WTC11 (cell line): Measurements from ENCODE around the gene TUBE1. TPM values are rescaled to one million over a fixed set of nuclear protein-coding genes. Genes with fewer than 3 reads are reported as not detected.

Source experiments
- ATAC-seq: fragments of 200-7000 bp; cut with Tn5 transposase; 2 replicates; pipeline ENCODE4 v1.10.0; 2021; ENCODE audit warnings: mild to moderate bottlenecking, moderate library complexity
- CTCF ChIA-PET: fragments of 300-600 bp; sonication (Branson Sonifier 250); formaldehyde crosslinking; loops from one replicate; lab custom pipeline; 2021; ENCODE audit warnings: antibody characterized with exemption; lab: Charles Lee
- POLR2A ChIA-PET: fragments of 350-600 bp; sonication (Branson Sonifier 250); formaldehyde crosslinking; loops from one replicate; lab custom pipeline; 2021; ENCODE audit warnings: antibody characterized with exemption; lab: Charles Lee
- DNase-seq: peaks from one replicate; pipeline ENCODE4 v3.0.0; 2021; ENCODE audit warnings: low spot score
- H3K27ac Mint-ChIP-seq: 2 replicates; pipeline ENCODE4 v1.8.0; 2021; ENCODE audit warnings: mixed read lengths
- H3K27me3 Mint-ChIP-seq: 2 replicates; pipeline ENCODE4 v1.8.0; 2021; ENCODE audit warnings: low read depth, mild to moderate bottlenecking, moderate library complexity, mixed read lengths
- H3K36me3 Mint-ChIP-seq: 2 replicates; pipeline ENCODE4 v1.8.0; 2021; ENCODE audit warnings: mixed read lengths
- H3K4me1 Mint-ChIP-seq: 2 replicates; pipeline ENCODE4 v1.8.0; 2022; ENCODE audit warnings: mixed read lengths
- H3K4me3 Mint-ChIP-seq: 2 replicates; pipeline ENCODE4 v1.8.0; 2021; ENCODE audit warnings: mild to moderate bottlenecking, moderate library complexity, mixed read lengths
- H3K9me3 Mint-ChIP-seq: 2 replicates; pipeline ENCODE4 v1.8.0; 2021; ENCODE audit warnings: mixed read lengths
- CTCF ChIP-seq: fragments of 200-600 bp; IDR thresholded peaks from 2 replicates; pipeline ENCODE4 v1.8.0; 2022; ENCODE audit warnings: antibody characterized with exemption
- ELF4 ChIP-seq: sonication (generic); formaldehyde crosslinking; IDR thresholded peaks from 2 replicates; pipeline ENCODE4 v1.8.1; 2022; ENCODE audit warnings: low read depth, mild to moderate bottlenecking, moderate library complexity, missing genetic modification reagents
- FOXK1 ChIP-seq: sonication (generic); formaldehyde crosslinking; IDR thresholded peaks from 2 replicates; pipeline ENCODE4 v1.8.0; 2022; ENCODE audit warnings: mild to moderate bottlenecking, moderate library complexity, missing genetic modification reagents
- TEAD1 ChIP-seq: sonication (generic); formaldehyde crosslinking; IDR thresholded peaks from 2 replicates; pipeline ENCODE4 v1.8.0; 2022; ENCODE audit warnings: mild to moderate bottlenecking, missing genetic modification reagents
- USF2 ChIP-seq: sonication (generic); formaldehyde crosslinking; IDR thresholded peaks from 2 replicates; pipeline ENCODE4 v1.8.1; 2023; ENCODE audit warnings: mild to moderate bottlenecking, missing genetic modification reagents, moderate library complexity
- ZNF138 ChIP-seq: sonication (generic); formaldehyde crosslinking; conservative IDR thresholded peaks from 2 replicates; pipeline ENCODE4 v1.8.1; 2022; ENCODE audit warnings: mild to moderate bottlenecking, moderate library complexity, missing genetic modification reagents
- ZNF317 ChIP-seq: sonication (generic); formaldehyde crosslinking; IDR thresholded peaks from 2 replicates; pipeline ENCODE4 v1.8.1; 2023; ENCODE audit warnings: low read depth, mild to moderate bottlenecking, moderate library complexity, missing genetic modification reagents, borderline replicate concordance
- ZNF423 ChIP-seq: fragments of 250-450 bp; sonication (Bioruptor Pico); IDR thresholded peaks from 2 replicates; pipeline ENCODE4 v2.1.2; 2022; ENCODE audit warnings: mild to moderate bottlenecking, moderate library complexity
- ZNF532 ChIP-seq: fragments of 250-450 bp; sonication (Bioruptor Pico); IDR thresholded peaks from 2 replicates; pipeline ENCODE4 v1.9.0; 2021; ENCODE audit warnings: mild to moderate bottlenecking, borderline replicate concordance
- total RNA-seq: library from RNA; stranded (reverse); gene quantifications from 3 replicates; pipeline ENCODE4 v1.2.3, GENCODE V29; 2021
- TF ChIP-seq, protein P1 (sequence below): sonication (generic); formaldehyde crosslinking; IDR thresholded peaks from 2 replicates; pipeline ENCODE4 v1.8.1; 2022; ENCODE audit warnings: missing genetic modification reagents, borderline replicate concordance
- TF ChIP-seq, protein P2 (sequence below): sonication (generic); formaldehyde crosslinking; IDR thresholded peaks from 2 replicates; pipeline ENCODE4 v1.8.0; 2023; ENCODE audit warnings: missing genetic modification reagents, mild to moderate bottlenecking, borderline replicate concordance
- TF ChIP-seq, protein P3 (sequence below): fragments of 250-450 bp; sonication (Bioruptor Pico); IDR thresholded peaks from 2 replicates; pipeline ENCODE4 v1.9.0; 2021; ENCODE audit warnings: mild to moderate bottlenecking
- TF ChIP-seq, protein P4 (sequence below): sonication (generic); formaldehyde crosslinking; IDR thresholded peaks from 2 replicates; pipeline ENCODE4 v1.8.0; 2023; ENCODE audit warnings: missing genetic modification reagents
- TF ChIP-seq, protein P5 (sequence below): sonication (generic); formaldehyde crosslinking; IDR thresholded peaks from 2 replicates; pipeline ENCODE4 v1.8.1; 2023; ENCODE audit warnings: mild to moderate bottlenecking, missing genetic modification reagents

Gene TUBE1
- total RNA-seq, 1 experiment from 2014 or later = 16.9 TPM

GRCh38 chr6:112033791-112034615 is 53.3 kb downstream of the TUBE1 start (continued):
- TF ChIP-seq, protein P1, sequence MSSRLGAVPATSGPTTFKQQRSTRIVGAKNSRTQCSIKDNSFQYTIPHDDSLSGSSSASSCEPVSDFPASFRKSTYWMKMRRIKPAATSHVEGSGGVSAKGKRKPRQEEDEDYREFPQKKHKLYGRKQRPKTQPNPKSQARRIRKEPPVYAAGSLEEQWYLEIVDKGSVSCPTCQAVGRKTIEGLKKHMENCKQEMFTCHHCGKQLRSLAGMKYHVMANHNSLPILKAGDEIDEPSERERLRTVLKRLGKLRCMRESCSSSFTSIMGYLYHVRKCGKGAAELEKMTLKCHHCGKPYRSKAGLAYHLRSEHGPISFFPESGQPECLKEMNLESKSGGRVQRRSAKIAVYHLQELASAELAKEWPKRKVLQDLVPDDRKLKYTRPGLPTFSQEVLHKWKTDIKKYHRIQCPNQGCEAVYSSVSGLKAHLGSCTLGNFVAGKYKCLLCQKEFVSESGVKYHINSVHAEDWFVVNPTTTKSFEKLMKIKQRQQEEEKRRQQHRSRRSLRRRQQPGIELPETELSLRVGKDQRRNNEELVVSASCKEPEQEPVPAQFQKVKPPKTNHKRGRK (CRISPR knock-in tag) = no peak
- TF ChIP-seq ZNF317 (CRISPR knock-in tag) (no peak), ZNF138 (CRISPR knock-in tag) (no peak)

DNA sequence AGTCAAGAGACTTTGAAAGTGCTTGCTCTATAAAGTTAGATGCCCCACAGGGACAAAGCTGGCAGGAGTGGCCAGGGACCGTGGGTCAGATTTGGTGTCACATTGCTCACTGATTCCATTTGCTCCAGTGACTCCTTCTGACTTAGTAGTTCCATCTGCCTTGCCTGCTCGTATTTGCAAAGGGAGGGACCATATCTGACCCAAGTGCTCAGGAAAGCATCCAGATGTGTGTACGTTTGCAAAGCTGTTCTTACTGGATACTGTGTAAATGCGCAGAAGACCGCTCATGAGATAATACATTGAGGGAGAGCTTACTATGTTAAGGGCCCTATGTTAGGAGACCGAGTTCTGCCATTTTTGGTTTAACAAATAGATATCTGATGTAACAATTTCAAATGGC is 54.6 kb downstream of the TUBE1 start:
- Mint-ChIP-seq H3K36me3 (no peaks in the 10 kb centered on the region), H3K9me3 (no peaks in the 10 kb centered on the region), H3K4me3 (no peak overlapping the region), H3K4me1 (peaks cover 8% of the 10 kb centered on the region), H3K27me3 (no peaks in the 10 kb centered on the region; the same call in 1 of the 2 replicates), H3K27ac (no peak overlapping the region)
- CTCF ChIA-PET = interaction anchor here (0.7 kb wide), 1 partner anchor 9 kb away, joined by 3 read pairs; no protein-coding TSS in a partner anchor
- ATAC-seq = no peak
- no peak for DNase-seq
- POLR2A ChIA-PET = no interaction called here
- TF ChIP-seq USF2 (CRISPR knock-in tag) (no peak), ZNF532 (CRISPR knock-in tag) (no peak), TEAD1 (CRISPR knock-in tag) (no peak), ELF4 (CRISPR knock-in tag) (no peak), CTCF (no peak), FOXK1 (no peak), ZNF423 (CRISPR knock-in tag) (no peak)
- TF ChIP-seq, protein P2, sequence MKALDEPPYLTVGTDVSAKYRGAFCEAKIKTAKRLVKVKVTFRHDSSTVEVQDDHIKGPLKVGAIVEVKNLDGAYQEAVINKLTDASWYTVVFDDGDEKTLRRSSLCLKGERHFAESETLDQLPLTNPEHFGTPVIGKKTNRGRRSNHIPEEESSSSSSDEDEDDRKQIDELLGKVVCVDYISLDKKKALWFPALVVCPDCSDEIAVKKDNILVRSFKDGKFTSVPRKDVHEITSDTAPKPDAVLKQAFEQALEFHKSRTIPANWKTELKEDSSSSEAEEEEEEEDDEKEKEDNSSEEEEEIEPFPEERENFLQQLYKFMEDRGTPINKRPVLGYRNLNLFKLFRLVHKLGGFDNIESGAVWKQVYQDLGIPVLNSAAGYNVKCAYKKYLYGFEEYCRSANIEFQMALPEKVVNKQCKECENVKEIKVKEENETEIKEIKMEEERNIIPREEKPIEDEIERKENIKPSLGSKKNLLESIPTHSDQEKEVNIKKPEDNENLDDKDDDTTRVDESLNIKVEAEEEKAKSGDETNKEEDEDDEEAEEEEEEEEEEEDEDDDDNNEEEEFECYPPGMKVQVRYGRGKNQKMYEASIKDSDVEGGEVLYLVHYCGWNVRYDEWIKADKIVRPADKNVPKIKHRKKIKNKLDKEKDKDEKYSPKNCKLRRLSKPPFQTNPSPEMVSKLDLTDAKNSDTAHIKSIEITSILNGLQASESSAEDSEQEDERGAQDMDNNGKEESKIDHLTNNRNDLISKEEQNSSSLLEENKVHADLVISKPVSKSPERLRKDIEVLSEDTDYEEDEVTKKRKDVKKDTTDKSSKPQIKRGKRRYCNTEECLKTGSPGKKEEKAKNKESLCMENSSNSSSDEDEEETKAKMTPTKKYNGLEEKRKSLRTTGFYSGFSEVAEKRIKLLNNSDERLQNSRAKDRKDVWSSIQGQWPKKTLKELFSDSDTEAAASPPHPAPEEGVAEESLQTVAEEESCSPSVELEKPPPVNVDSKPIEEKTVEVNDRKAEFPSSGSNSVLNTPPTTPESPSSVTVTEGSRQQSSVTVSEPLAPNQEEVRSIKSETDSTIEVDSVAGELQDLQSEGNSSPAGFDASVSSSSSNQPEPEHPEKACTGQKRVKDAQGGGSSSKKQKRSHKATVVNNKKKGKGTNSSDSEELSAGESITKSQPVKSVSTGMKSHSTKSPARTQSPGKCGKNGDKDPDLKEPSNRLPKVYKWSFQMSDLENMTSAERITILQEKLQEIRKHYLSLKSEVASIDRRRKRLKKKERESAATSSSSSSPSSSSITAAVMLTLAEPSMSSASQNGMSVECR (CRISPR knock-in tag) = no peak
- TF ChIP-seq, protein P3, sequence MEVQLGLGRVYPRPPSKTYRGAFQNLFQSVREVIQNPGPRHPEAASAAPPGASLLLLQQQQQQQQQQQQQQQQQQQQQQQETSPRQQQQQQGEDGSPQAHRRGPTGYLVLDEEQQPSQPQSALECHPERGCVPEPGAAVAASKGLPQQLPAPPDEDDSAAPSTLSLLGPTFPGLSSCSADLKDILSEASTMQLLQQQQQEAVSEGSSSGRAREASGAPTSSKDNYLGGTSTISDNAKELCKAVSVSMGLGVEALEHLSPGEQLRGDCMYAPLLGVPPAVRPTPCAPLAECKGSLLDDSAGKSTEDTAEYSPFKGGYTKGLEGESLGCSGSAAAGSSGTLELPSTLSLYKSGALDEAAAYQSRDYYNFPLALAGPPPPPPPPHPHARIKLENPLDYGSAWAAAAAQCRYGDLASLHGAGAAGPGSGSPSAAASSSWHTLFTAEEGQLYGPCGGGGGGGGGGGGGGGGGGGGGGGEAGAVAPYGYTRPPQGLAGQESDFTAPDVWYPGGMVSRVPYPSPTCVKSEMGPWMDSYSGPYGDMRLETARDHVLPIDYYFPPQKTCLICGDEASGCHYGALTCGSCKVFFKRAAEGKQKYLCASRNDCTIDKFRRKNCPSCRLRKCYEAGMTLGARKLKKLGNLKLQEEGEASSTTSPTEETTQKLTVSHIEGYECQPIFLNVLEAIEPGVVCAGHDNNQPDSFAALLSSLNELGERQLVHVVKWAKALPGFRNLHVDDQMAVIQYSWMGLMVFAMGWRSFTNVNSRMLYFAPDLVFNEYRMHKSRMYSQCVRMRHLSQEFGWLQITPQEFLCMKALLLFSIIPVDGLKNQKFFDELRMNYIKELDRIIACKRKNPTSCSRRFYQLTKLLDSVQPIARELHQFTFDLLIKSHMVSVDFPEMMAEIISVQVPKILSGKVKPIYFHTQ = no peak
- TF ChIP-seq, protein P4, sequence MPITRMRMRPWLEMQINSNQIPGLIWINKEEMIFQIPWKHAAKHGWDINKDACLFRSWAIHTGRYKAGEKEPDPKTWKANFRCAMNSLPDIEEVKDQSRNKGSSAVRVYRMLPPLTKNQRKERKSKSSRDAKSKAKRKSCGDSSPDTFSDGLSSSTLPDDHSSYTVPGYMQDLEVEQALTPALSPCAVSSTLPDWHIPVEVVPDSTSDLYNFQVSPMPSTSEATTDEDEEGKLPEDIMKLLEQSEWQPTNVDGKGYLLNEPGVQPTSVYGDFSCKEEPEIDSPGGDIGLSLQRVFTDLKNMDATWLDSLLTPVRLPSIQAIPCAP (CRISPR knock-in tag) = no peak
- TF ChIP-seq, protein P5, sequence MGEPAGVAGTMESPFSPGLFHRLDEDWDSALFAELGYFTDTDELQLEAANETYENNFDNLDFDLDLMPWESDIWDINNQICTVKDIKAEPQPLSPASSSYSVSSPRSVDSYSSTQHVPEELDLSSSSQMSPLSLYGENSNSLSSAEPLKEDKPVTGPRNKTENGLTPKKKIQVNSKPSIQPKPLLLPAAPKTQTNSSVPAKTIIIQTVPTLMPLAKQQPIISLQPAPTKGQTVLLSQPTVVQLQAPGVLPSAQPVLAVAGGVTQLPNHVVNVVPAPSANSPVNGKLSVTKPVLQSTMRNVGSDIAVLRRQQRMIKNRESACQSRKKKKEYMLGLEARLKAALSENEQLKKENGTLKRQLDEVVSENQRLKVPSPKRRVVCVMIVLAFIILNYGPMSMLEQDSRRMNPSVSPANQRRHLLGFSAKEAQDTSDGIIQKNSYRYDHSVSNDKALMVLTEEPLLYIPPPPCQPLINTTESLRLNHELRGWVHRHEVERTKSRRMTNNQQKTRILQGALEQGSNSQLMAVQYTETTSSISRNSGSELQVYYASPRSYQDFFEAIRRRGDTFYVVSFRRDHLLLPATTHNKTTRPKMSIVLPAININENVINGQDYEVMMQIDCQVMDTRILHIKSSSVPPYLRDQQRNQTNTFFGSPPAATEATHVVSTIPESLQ (CRISPR knock-in tag) = no peak
